AG10803 (cell line): Measurements from ENCODE around the gene GUCY2C.

ENCODE experiments used
- DNase-seq: peaks from one replicate; pipeline ENCODE4 v3.0.0; 2010; ENCODE audit warnings: low read depth
- H3K4me3 ChIP-seq: 2 replicates; pipeline ENCODE4 v1.5.1; 2011; ENCODE audit warnings: mild to moderate bottlenecking, low read length, control low read depth
- CTCF ChIP-seq: conservative IDR thresholded peaks from 2 replicates; pipeline ENCODE4 v1.5.1; 2011; ENCODE audit warnings: mild to moderate bottlenecking, low read length, control low read depth, inconsistent platforms

GUCY2C gene

GRCh38 chr12:14573118-14573517 is 123.3 kb downstream of the GUCY2C start:
- DNase-seq, result no peak
- H3K4me3 ChIP-seq, result no peak overlapping the region
- no peak for TF ChIP-seq CTCF

- no peak for DNase-seq
- TF ChIP-seq CTCF, result no peak
- no peak overlapping the region for H3K4me3 ChIP-seq
Measured at GRCh38 chr12:14572401-14572800, 124.0 kb downstream of the GUCY2C start.

GRCh38 chr12:14571779-14572178 is 124.6 kb downstream of the GUCY2C start:
- TF ChIP-seq CTCF, result no peak
- DNase-seq, result no peak
- H3K4me3 ChIP-seq, result no peak overlapping the region

GRCh38 chr12:14570231-14570630 is 126.2 kb downstream of the GUCY2C start:
- TF ChIP-seq CTCF, result no peak
- no peak overlapping the region for H3K4me3 ChIP-seq

GRCh38 chr12:14567351-14568162 is 128.8 kb downstream of the GUCY2C start, which contains the start of gene PLBD1:
PLBD1 (minus strand) TSS chr12:14567883; CDS start chr12:14567696, 187 bp downstream.
- no peak for TF ChIP-seq CTCF
- peak; percentile 21 for DNase-seq
- peak within 1 kb of the TSS; percentile 47 for H3K4me3 ChIP-seq

More at GRCh38 chr12:14570231-14570630, 126.2 kb downstream of the GUCY2C start:
- DNase-seq, result no peak

GRCh38 chr12:14564336-14564959 is 132.0 kb downstream of the GUCY2C start:
- DNase-seq, result no peak
- no peak for TF ChIP-seq CTCF
- H3K4me3 ChIP-seq, result no peak overlapping the region

- H3K4me3 ChIP-seq, result no peak overlapping the region
- no peak for TF ChIP-seq CTCF
- no peak for DNase-seq
Measured at GRCh38 chr12:14563046-14563445, 133.4 kb downstream of the GUCY2C start.
